22Rv1 (cell line): Measurements from ENCODE around the gene UBAP2L.

Experiments
- ZFX ChIP-seq: fragments of 450-650 bp; IDR thresholded peaks from 2 replicates; pipeline ENCODE4 v1.6.1; 2017; ENCODE audit warnings: antibody characterized with exemption, borderline replicate concordance
- TF ChIP-seq, protein P1 (sequence below): fragments of 450-650 bp; IDR thresholded peaks from 2 replicates; pipeline ENCODE4 v1.5.1; 2017; ENCODE audit warnings: mild to moderate bottlenecking

DNA sequence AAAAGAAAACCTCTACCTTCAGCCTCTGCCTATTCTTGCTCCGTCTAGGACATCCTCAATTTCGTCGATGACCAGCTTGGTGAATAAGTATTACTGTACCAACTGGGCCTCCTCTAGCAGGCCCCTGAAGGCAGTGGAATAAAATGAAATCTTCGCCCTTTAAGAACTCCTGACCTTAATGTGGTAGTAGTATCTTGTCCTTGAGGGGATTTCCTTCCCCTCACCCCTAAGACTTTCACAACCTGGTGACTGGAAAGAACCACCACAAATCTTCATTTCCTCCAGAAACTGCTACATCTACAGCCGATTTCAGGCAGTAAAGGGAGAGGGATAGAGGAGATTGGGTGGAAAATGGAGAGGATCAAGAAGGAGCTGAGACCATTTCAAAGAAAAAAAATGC is 50.1 kb downstream of the UBAP2L start:
- TF ChIP-seq, protein P1, sequence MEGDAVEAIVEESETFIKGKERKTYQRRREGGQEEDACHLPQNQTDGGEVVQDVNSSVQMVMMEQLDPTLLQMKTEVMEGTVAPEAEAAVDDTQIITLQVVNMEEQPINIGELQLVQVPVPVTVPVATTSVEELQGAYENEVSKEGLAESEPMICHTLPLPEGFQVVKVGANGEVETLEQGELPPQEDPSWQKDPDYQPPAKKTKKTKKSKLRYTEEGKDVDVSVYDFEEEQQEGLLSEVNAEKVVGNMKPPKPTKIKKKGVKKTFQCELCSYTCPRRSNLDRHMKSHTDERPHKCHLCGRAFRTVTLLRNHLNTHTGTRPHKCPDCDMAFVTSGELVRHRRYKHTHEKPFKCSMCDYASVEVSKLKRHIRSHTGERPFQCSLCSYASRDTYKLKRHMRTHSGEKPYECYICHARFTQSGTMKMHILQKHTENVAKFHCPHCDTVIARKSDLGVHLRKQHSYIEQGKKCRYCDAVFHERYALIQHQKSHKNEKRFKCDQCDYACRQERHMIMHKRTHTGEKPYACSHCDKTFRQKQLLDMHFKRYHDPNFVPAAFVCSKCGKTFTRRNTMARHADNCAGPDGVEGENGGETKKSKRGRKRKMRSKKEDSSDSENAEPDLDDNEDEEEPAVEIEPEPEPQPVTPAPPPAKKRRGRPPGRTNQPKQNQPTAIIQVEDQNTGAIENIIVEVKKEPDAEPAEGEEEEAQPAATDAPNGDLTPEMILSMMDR = no peak
- TF ChIP-seq ZFX = no peak
